Activated CD4-positive, alpha-beta T cell treated with anti-CD3 and anti-CD28 coated beads for 24 hours (primary cell): ENCODE data around the gene KRT38.
"Not testable (repeated sequence)": the region's sequence is repeated elsewhere in the genome, so short reads cannot be mapped to it uniquely, and the experiment has no call there.

Experiments used
- DNase-seq, 2 donors: peaks; one replicate each; pipeline ENCODE4 v3.0.0-alpha.2; 2020; ENCODE audit warnings: low read depth in 2 of 2

The KRT38 gene

DNA sequence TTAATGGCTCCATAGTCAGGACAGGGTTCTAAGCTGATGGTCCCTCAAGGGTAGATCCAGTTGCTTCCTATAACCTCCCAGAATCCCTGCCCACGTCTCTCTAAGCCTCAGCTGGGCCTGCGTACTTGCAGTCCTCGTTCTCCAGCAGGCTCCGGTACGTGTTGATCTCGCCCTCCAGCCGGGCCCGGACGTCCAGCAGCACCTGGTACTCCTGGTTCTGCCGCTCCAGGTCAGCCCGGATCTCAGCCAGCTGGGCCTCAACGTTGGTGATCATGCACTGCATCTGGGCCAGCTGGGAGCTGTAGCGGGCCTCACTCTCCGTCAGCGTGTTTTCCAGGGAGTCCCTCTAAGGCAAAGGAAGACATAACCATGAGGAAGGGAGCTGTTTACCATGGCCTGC is 21.9 kb upstream of the KRT38 start:
- DNase-seq = no peak

DNA sequence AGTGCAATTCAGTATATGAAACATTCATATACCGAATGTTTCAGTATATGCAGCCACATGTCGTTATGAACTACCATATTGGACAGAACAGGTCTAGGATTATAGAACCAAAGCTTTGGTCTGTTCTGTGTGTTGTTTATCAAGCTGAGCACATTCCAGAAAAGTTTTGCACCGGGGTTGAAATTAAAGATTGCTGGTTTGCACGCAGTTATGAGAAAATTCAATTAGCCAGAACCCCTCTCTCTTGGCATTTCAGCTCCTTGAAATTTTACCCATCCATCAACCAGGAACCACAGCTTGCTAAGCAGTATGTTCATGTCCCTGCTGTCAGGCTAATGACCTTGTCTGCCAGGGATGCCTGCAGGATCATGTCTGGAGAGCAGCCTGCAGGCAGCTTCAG is 16.9 kb upstream of the KRT38 start:
- DNase-seq = no peak

DNA sequence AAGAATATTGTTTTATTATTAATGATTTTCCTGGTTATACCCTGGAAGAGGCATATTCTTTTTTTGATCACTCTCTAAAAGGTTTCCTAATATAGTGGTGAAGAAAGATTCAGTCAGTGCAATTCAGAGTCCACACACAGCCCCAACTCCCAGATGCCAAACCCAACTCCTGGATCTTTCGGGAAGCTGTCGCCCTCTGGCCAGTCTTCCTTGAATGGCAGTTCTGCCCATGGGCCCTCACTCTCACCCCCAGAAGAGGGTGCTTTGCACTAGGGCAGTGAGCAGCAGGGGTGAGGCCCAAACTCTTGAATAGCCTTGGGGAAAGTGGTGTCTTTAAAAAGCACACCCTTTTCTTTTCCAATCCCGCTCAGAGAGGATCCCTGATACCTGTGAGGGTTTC is 15.4 kb upstream of the KRT38 start:
- no peak for DNase-seq

DNA sequence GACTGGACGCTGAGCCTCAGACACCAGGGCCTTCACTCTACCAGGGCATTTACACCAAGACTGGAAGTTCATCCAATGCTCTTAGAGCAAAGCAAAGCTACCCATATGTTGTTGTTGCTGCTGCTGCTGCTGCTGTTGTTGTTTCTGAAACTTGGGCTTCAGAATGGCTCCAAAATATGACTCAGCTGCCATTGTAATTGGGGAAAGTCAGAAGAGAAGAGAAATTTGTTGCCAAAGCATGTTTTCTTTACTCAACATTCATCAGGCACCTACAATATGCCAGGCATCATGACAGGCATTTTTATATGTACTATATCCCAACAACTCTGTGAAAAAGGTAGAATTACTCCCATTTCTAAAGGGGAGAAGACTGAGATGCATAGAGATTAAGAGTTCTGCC is 14.5 kb upstream of the KRT38 start:
- no peak for DNase-seq

DNA sequence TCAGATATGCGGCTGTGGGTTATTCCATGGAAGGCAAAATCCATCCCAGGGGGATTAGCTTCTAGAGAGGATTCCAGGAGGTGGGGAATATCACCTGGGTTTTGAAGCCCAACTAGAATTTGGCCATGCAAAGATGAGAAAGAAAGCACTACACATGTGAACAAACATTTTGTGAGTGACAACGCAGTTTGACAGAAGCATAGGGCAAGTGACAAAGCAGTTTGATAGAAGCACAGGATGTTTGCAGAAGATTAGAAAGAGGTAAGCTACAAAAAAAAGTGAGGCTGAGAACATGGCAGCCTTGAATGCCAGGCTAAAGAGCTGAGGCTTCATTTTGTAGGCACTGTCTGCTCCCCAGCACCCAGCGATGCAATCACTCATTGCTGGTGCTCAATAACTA is 12.3 kb upstream of the KRT38 start:
- DNase-seq = no peak

DNA sequence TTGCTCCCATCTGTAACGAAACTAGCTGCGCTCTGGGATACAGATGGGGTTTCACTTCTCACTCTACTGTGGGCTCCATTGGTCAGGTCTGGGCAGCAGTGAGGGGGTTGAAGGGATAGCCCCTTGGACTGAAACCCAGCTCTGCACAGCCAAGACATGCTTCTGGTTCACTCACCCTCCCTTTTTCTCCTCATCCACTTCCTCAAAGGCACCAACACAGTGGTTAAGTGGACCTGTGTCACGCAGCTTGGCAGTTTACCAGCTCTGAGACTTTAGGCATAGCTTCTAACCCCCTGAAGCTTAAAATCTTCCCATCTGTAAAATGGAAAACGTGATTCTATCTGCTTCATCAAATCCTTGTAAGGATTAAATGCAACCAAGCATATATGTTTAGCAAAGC is 11.5 kb upstream of the KRT38 start:
- DNase-seq = no peak

DNA sequence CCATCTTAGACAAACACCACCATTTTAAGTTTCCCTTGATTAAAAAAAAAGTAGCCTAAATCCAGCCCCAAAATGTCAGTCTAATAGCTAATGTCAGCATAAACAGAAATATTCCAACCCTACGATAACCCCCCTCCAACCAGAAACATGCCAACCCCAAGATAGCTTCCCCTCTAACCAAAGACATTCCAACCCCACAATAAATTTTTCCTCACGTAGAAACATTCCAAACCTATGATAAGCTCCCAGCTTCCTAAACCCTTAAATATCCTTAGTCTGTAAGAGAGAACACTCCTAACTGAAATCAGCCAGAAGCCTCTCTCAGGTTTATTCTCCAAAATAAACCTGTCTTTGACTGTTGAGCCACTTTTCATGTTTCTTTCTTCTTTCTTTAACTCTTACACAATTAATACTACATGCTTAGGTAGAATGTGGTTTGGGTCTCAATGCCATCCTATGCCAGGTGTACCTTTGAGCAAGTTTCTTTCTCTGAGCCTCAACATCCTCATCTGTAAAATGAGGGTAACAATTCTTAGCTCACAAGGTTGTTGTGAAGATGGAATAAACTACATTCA is 10.5 kb upstream of the KRT38 start:
- no peak for DNase-seq

DNA sequence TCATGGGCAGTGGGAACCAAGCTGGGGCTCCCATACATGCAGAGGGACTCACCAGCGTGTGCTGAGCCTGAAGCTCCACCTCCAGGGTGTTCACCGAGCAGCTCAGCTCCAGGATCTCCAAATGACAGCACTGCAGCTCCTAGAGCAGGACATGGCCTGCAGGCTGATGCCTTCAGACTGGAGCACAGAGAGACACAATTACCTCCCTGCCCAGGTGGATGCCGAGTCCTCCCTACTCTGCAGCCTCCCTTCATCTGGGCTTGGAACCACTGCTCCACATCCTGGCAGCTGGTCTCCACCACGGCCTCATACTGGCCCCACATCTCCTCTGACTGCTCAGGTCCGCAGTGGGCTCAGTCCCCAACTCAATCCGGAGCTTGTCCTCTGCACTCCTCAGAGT is 8.2 kb upstream of the KRT38 start:
- DNase-seq = no peak

DNA sequence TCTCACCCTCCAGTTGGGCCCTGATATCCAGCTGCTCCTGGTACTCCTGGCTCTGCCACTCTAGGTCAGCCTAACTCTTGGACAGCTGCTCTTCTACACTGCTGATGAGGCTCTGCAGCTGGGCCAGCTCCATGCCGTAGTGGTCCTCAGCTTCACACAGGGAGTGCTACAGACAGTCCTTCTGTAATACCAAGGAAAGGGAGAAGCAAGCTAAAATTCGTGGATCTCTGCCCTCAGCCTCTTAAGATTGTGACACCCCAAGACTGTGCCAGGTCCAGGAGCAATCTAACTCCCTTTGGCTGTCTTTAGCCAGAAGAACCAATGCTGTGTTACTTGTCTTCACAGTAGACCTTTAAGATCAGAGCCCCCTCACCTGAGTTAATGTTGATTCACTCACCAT is 7.7 kb upstream of the KRT38 start:
- DNase-seq = no peak

DNA sequence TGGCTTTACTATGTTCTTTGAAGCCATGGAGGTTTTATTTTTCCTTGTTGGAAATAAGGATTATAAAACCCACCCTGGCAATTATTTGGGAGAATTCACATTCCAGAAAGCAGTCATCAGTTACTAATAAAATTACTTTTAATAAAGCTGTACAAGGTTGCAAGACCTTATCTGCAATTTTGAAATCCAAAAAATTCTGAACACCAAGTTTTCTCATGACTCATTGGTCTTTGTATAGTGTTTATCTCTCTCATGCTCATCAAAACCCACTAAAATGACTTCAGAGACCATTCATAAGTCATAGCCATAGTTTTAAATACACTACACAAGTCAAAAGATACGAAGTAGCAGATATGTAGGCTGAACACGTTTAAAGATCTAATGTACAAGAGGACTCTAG is 6.0 kb upstream of the KRT38 start:
- DNase-seq = no peak

DNA sequence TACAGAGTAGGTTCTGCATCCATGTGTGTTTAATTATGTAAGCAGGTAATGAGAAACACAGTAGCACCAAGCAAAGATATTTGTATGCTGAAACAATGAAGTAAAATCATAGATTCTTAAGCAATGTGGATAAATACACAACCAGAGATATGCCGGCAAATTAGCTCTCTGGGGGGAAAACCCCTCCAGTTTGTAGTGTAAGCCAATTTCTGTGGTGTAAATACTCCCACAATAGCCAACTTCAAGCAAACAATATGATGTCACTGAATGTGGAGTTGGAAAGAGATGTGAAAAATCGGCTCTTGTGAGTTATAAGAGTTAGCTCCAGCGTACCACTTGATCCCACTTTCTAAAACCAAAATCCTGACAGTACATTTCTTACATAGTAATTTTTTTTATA is 3.9 kb upstream of the KRT38 start:
- DNase-seq = no peak

DNA sequence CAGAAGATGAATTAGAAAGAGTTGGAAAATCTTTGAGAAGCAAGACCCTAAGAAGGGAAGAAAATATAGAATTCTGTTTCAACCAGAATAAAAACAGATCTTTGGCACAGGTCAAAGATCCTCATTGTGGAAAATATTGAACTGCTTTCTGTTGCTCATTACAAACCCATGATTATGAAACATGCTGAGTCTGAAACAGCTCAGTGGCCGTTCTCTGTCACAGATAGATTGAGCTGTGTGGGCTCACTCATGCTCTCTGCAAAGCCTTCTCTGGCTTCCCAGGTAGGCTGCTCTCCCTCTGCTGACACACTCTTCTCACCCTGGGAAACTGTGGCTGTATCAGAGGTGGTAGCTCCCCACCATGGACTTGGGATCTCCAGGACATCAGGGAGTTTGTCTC is 3.4 kb upstream of the KRT38 start:
- DNase-seq = no peak

DNA sequence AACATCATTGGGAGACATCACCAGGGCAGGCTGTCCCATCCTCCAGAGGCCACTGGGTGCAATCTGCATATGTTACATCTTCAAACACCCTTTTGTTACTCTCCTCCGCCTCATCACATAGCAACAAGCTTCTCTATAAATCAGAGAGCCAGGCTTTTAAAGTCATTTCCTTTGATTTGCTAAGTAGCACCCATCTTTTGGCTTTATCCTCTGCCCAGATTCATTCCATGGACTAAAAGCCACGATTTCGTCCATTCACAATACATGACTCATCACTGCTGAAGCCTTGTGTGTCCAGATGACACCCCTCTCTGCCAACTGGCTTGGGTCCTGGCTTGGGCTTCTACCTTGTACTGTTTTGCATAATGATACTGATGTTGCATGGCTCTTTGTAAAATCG is 2.0 kb upstream of the KRT38 start:
- no peak for DNase-seq

DNA sequence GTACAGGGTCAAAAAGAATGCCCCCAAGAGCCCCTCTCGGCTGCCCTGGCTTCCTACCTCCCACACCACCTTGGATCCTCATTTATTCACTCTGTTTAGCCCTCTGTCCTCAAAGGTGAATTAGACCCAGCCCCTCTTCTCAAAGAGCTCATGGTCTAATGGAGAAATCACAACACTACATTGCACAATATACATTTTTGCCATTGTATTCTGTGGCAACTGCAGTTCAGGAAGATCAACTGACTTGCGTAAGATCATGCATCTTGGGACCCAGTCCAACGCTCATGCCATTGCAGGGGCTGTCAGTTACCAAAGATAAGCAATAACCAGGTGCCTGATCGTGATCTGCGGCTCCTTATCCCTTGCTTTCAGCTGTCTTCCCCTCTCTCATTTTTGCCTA is 1.4 kb downstream of the KRT38 start:
- DNase-seq = no peak

DNA sequence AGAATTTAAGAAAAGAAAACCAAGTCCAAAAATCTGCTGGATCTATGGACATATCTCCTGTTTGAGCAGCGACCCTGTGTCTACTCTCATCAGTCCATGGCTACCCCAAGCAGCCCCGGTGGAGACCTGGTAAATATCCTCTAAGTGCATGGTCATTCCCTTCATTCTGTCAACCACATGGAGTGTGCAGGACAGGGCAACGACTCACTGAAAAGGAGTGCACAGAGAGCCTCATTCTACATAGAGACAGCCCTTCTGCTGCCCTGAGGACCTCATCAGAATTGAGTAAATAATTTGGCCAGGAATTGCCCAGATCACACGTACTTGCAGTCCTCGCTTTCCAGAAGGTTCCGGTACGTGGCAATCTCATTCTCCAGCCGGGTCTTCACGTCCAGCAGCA is 3.0 kb downstream of the KRT38 start:
- DNase-seq = no peak

DNA sequence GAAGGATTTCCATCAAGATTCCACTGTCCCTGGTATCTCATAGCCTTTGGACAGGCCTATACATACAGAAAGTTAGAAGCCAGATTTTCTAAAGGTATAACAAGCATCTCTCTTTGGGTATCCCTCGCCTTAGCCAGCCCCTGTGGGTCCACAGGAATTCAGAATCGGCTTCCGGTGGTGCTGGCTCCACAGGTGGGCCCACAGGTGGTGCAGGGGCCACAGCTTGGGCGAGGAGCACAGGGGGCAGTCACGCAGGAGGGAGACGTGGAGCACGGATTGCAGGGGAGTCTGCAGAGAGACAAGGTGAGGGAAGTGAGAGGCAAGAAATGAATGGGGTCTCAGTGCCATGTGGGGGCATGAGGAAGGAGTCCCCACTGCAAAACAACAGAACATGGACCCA is 3.5 kb downstream of the KRT38 start:
- no peak for DNase-seq

DNA sequence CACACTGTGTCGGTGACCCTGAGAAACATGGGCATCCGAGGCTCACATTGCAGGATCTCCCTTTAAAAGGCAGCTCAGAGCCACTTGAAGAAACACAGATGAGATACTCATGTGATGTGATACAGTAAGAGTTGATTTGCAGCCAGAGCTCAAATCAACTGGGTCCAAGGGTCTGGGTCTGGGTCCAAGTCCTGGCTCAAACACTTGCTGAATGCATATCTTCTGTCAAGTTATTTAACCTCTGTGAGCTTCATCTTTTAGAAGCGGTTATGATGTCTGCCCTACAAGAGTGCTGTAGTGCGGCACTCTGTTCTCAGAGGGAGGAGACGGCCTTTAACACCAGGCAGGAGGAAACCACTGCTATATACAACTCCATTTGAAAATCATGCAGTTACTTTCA is 6.4 kb downstream of the KRT38 start:
- no peak for DNase-seq

DNA sequence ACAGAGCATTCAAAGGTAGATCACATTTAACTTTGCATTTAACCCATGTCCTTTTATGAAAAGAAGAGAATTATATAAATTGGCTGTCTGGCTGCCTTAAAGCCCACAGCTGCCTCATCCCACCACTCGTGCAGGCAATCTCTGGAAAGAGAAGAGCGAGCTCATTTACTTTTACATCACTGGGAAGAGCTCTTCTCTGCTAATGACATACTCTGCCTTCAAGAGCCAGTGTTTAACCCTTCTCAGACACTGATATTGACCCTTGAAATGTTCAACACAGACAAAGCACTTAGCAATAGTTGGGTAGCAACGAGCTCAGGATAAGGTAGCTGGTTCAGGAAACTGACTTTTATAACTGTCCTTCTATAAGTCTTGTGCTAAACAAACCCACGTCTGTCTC is 6.8 kb downstream of the KRT38 start:
- no peak for DNase-seq

DNA sequence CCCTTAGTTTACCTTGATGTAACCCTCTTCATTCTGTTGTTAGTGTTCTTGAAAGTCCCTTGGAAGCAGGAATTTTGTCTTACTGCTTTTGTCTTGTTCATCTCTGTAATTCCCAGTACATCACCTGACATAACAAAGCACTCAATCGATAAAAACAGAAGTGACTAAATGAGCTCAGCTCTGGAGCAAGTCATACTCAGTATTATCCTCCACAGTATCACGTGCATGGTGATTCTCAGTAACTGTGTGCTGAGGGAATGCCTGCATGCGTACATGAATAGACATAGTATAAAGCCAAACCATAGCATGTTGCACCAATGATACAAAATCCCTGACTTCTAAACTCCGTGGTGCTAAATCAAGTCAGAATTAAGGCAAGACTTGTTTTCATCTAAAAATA is 7.2 kb downstream of the KRT38 start:
- no peak for DNase-seq

DNA sequence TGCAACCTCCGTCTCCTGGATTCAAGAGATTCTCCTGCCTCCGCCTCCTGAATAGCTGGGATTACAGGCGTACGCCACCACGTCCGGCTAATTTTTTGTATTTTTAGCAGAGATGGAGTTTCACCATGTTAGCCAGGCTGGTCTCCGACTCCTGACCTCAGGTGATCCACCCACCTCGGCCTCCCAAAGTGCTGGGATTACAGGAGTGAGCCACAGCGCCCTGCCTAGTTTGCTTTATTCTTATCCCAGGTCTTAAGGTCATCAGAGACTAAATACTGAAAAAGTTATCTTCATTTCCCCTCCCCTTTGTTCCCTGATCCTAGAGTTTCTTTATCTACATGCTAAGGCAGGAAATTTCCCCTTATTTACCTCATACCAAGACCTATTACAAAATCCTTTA is 10.4 kb downstream of the KRT38 start:
- not testable (repeated sequence) for DNase-seq

DNA sequence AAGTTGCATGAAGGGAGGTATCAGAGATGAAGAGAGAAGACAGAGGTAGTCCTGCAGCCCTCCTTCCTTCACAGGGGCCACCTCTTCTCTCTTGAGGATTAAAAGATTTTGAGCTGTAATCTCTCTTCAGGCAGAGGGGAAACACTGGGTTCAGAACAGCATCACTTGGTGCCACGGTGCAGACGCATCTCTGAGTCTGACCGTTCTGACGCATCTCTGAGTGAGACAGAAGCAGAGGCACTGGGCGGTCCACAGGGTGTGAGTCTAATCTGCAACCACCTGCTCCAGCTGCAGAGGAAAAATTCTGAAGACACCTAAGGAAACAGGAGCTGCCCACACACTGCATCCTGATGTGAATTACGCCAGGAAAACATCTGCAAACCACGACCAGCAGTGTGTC is 11.1 kb downstream of the KRT38 start:
- DNase-seq = no peak

DNA sequence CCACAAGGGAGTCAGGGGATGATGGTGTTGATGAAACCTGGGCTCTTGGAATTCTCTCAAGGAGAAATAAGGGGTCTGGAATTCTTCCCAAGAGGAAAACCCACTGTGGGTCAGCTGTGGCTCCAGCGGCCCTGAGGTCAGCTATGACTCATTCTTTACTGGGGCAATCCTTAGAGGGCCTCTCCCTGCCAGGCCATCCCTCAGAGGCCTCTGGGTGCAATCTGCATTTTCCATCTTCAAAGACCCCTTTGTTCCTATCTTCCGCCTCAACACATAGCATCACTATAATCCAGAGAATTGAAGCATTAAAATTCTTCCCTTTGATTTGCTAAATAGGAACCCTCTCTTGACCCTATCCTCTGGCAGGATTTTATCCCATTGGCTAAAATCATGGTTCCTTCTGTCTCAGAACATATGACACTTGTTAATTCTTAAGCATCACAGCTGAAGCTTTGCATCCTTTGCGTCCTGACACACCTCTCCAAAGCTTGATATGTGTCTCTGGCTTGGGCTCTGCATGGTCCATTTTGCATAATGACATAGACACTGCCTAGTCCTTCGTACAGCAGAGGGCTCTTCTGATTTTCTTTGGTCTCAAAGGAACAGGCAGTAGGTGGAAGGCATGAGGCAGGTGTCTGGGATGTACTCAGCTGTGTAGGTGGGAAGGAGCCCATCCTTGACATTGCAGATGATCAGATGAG is 12.0 kb downstream of the KRT38 start:
- no peak for DNase-seq

DNA sequence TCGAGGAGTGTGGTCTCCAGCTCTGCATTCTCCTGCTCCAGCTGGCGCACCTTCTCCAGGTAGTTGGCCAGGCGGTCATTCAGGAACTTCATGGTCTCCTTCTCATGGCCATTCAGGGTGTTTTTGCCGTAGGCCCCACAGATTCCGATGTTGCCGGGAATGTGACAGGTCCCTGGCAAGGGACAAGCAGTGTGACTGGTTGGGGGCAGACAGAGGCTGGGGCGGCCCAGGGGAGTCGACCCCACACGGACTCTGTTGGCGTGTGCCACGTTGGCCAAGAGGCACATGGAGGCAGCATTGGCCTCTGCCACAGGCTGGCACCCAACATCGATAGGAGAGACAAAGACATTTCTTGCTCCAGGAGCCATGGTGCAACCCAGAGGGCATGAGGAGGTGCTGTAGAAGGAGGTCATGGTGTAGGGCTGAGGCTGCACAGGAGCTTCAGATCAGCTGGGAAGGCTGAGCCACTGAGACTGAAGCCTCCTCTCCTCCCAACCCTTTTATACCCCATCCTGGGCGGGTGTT is 16.6 kb downstream of the KRT38 start, which contains the start of gene KRT37:
TSS of gene KRT37 (minus strand) at position 475 of the 525 bp plus-strand sequence. CDS start at position 413, 62 bp downstream.
- DNase-seq = no peak

DNA sequence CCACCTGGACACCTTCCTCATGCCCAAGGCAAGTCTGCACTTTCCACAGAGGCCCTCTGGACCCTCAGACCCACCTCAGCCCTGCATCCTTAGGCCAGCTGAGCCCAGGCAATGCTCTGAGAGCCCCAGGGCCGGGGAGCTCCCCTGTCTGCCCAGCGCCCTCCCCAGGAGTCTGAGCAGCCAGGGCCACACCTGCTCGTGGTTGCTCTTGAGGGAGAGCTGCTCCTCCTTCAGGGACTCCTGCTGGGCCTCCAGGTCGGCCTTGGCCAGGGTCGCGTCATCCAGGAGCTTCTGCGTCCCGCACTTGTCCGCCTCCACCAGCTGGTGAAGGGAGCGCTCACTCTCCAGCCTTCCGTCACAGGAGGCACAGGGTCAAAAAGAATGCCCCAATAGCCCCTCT is 18.2 kb downstream of the KRT38 start:
- DNase-seq = not testable (repeated sequence)
